ENCODE measurements around the gene MYL6. TPM values are rescaled to one million over a fixed set of nuclear protein-coding genes. Genes with fewer than 3 reads are reported as not detected.

Gene MYL6
- total RNA-seq, 4 donors from 2014 or later: 1,882 to 4,580 (median 2,293) TPM

GRCh38 chr12:56118688-56119357 lies 39.3 kb upstream of the MYL6 start:
- no peak for TF ChIP-seq CTCF (IDR thresholded peaks at IDR 0.05; ENCODE audit: low read depth)

DNA sequence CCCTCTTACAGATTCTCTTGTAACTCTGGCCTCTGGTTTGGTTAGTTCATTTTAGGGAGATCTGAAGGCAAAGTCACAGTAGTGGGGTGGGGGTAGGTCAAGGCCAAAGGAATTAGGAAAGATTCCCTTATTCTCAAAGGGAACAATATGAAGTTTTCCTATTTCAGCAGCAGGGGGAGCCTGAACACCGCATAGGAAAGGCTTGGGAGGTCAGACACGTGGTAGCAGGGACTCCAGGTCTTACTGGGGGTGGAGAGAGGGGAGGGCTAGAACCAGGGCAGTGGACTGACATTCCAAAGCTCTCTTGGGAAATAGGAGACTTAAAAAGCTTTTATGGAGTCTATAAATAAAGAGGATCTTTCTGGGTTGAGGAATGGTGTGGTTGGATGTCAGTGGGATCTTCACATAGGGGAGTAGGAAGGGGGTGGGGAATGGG lies 38.8 kb upstream of the MYL6 start:
- TF ChIP-seq CTCF (IDR thresholded peaks at IDR 0.05; ENCODE audit: low read depth): no peak

- TF ChIP-seq CTCF (IDR thresholded peaks at IDR 0.05; ENCODE audit: low read depth): no peak
Measured at GRCh38 chr12:56120158-56120846, 37.9 kb upstream of the MYL6 start.

- TF ChIP-seq CTCF (IDR thresholded peaks at IDR 0.05; ENCODE audit: low read depth): no peak
Measured at GRCh38 chr12:56121204-56121870, 36.8 kb upstream of the MYL6 start.

DNA sequence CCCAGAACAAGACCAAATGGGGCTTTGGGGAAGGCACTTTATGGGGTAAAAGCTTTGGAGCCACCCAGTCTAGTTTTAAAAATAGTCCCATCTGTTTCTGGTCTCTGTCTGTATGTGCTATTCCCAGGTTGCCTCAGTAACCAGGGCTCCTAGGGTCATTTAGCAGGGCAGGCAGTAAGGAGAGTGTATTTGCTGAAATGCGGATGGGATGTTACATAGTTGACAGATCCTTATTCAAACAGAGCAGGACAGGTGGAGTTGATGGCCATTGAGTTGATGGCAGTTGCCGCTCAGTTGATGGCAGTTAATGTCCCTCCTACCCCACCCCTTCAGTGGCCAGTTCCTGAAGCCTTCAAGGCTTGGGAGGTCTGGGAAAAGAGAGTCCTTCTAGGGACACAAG lies 35.5 kb upstream of the MYL6 start:
- TF ChIP-seq CTCF (IDR thresholded peaks at IDR 0.05; ENCODE audit: low read depth): no peak

DNA sequence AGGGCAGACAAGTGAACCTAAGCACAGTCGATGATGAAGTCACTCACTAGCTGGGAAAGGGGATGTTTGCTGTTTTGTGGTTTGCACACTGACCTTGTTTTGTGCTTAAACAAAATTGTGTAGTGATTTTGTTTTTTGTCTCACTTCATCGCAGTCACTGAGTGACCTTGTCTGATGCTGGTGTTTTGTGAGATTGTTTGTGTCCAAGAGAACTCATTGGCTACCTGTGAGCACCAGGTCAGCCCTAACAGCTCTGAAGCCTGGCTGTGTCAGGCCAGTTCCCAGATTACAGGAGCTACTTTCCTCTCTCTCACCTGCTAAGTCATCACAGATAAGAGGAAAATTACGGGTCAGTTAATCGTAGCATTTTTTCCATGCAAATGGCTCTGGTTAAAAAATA lies 34.0 kb upstream of the MYL6 start:
- no peak for TF ChIP-seq CTCF (IDR thresholded peaks at IDR 0.05; ENCODE audit: low read depth)

DNA sequence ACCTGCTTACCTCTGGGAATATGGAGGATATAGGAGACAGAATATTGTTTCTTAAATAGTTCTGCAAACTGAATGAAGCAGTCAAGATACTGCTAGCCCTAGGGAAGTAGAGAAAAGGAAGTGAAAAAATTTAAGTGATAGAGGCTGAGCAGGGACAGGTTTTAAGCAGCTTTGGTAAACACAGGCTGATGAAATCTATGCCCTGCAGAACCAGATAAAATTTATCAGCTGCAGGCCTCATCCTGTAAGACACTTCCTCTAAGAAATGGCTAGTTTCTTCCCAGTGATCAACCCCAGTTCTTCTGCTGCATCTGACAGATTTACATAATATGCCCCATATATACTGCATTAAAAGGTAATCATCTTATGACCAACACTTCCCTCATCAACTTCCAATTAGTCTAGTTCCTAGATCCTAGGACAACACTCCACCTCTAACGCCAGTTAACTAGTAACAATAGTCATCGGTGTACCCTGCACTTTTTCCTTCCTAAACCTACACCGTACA lies 31.4 kb upstream of the MYL6 start:
- no peak for TF ChIP-seq CTCF (IDR thresholded peaks at IDR 0.05; ENCODE audit: low read depth)
